ENCODE results near the gene XCR1. TPM values are rescaled to one million over a fixed set of nuclear protein-coding genes. Genes with fewer than 3 reads are reported as not detected.

XCR1 gene
- total and polyA plus RNA-seq, 2 donors (not counting 1 experiment from before 2014, with no cell fraction given) = 0.01 TPM; not detected in 1

DNA sequence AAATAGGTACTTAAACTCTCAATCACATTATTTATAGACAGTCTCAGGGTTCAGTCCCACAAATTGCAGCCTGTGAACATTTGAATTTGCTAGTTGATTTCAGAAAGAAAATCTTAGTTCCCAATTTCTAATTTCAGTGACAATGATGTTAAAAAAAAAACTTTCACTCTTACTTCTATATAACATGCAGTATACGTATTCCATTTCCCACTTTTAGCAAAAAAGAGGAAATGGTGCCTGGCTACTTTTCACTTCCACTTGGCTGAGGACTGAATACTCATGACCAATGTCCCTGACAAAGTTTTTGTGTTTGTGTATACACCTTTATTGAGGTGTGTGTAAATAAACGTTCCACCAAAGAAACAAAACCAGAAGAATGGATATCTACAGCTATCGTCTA lies 32.1 kb upstream of the XCR1 start:
- ATAC-seq (ENCODE audit: low read depth) (no peak), DNase-seq (peak; percentile 39)
- no CpG with 5 or more reads among the region's 3 CpGs for WGBS (ENCODE audit: insufficient coverage)
- no peak overlapping the region for H3K4me3 ChIP-seq (ENCODE audit: control extremely low read depth in 1 of 5, extremely low read depth in 1 of 5, insufficient read depth in 1 of 5, low read depth in 2 of 5, low read length in 4 of 5)
- TF ChIP-seq EZH2 (IDR thresholded peaks at IDR 0.05; ENCODE audit: borderline replicate concordance, insufficient read depth, low read depth, low read length, poor library complexity, severe bottlenecking) (no peak), CTCF (IDR thresholded peaks at IDR 0.05) (no peak)
- no peaks in the 10 kb centered on the region for H3K27me3 ChIP-seq (replicated peaks in 1 of 4; ENCODE audit: control extremely low read depth in 1 of 4, control insufficient read depth in 3 of 4, insufficient read depth in 4 of 4, low read length in 3 of 4)
- no peak overlapping the region for H3K9ac ChIP-seq (ENCODE audit: low read length)
- Mint-ChIP-seq H3K4me1 (peaks cover 14% of the 10 kb centered on the region), H3K27ac (no peak overlapping the region), H3K9me3 (ENCODE audit: insufficient read depth) (no peaks in the 10 kb centered on the region), H3K27me3 (no peaks in the 10 kb centered on the region), H3K4me3 (no peak overlapping the region)
- no peak overlapping the region for H3K27ac ChIP-seq (ENCODE audit: low read length in 2 of 2)
- H3K79me2 ChIP-seq (ENCODE audit: control insufficient read depth, insufficient read depth, low read length) = no peaks in the 10 kb centered on the region
- H3K4me2 ChIP-seq (replicated peaks; ENCODE audit: low read depth, low read length, poor library complexity, severe bottlenecking) = peak overlapping the region; percentile 26
- no peaks in the 10 kb centered on the region for H4K20me1 ChIP-seq (ENCODE audit: control insufficient read depth, insufficient read depth, low read length, poor library complexity, severe bottlenecking)
- H2AFZ ChIP-seq (ENCODE audit: insufficient read depth, low read depth, low read length, poor library complexity, severe bottlenecking) = no peak overlapping the region
- peaks cover 0 to 3% (median 0%) of the 10 kb centered on the region in 3 donors for H3K9me3 ChIP-seq (ENCODE audit: control extremely low read depth in 1 of 3, control insufficient read depth in 2 of 3, insufficient read depth in 1 of 3, low read length in 2 of 3)
- ChIA-PET CTCF (interaction anchor here (1.8 to 2.0 kb wide), 2 partner anchors 17 to 19 kb away, joined by 7 read pairs; no protein-coding TSS in a partner anchor), POLR2A (no interaction called here)
- intact Hi-C loops (cut with micrococcal nuclease) = no loop called here
- no peaks in the 10 kb centered on the region for H3K36me3 ChIP-seq (replicated peaks in 1 of 2; ENCODE audit: control extremely low read depth in 1 of 2, control insufficient read depth in 1 of 2, extremely low read depth in 1 of 2, insufficient read depth in 2 of 2, low read length in 1 of 2)
- H3K4me1 ChIP-seq (ENCODE audit: control insufficient read depth in 2 of 2, insufficient read depth in 2 of 2, low read length in 2 of 2) = peaks cover 15 to 16% of the 10 kb centered on the region in 2 donors

DNA sequence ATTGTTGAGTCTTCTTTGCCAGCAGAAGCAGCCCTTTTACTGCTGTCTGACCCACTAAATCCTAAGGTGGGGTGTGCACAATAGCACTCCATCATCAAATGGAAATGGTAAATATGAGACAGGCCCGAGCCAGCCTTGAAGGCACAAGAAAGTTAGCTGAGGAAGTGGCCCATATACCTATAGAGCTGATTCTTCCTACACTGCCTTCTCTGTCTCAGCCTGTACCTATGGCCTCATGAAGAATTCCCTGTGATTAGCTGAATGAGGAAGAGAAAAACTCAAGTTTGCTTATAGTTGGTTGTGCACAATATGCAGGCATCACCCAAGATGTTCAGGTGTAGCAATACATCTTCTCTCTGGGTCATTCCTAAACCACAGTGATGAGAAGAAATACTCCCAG lies 31.7 kb upstream of the XCR1 start:
- Mint-ChIP-seq H3K27ac (no peak overlapping the region), H3K4me3 (no peak overlapping the region), H3K27me3 (no peaks in the 10 kb centered on the region), H3K9me3 (ENCODE audit: insufficient read depth) (no peaks in the 10 kb centered on the region), H3K4me1 (peaks cover 14% of the 10 kb centered on the region)
- Histone ChIP-seq H3K9ac (ENCODE audit: low read length) (no peak overlapping the region), H3K4me3 (ENCODE audit: control extremely low read depth in 1 of 5, extremely low read depth in 1 of 5, insufficient read depth in 1 of 5, low read depth in 2 of 5, low read length in 4 of 5) (no peak overlapping the region), H3K4me1 (ENCODE audit: control insufficient read depth in 2 of 2, insufficient read depth in 2 of 2, low read length in 2 of 2) (peaks cover 15 to 16% of the 10 kb centered on the region in 2 donors), H4K20me1 (ENCODE audit: control insufficient read depth, insufficient read depth, low read length, poor library complexity, severe bottlenecking) (no peaks in the 10 kb centered on the region), H3K9me3 (ENCODE audit: control extremely low read depth in 1 of 3, control insufficient read depth in 2 of 3, insufficient read depth in 1 of 3, low read length in 2 of 3) (peaks cover 0 to 3% (median 0%) of the 10 kb centered on the region in 3 donors), H3K4me2 (replicated peaks; ENCODE audit: low read depth, low read length, poor library complexity, severe bottlenecking) (peak overlapping the region; percentile 26), H3K27ac (ENCODE audit: low read length in 2 of 2) (no peak overlapping the region), H2AFZ (ENCODE audit: insufficient read depth, low read depth, low read length, poor library complexity, severe bottlenecking) (no peak overlapping the region), H3K79me2 (ENCODE audit: control insufficient read depth, insufficient read depth, low read length) (no peaks in the 10 kb centered on the region), H3K36me3 (replicated peaks in 1 of 2; ENCODE audit: control extremely low read depth in 1 of 2, control insufficient read depth in 1 of 2, extremely low read depth in 1 of 2, insufficient read depth in 2 of 2, low read length in 1 of 2) (no peaks in the 10 kb centered on the region), H3K27me3 (replicated peaks in 1 of 4; ENCODE audit: control extremely low read depth in 1 of 4, control insufficient read depth in 3 of 4, insufficient read depth in 4 of 4, low read length in 3 of 4) (no peaks in the 10 kb centered on the region)
- DNase-seq = no peak
- intact Hi-C loops (cut with micrococcal nuclease) = no loop called here
- ChIA-PET POLR2A (no interaction called here), CTCF (interaction anchor here (0.9 to 2.0 kb wide), 3 partner anchors 17 to 120 kb away, joined by 3 to 7 read pairs (median 7); no protein-coding TSS in a partner anchor)
- no CpG with 5 or more reads among the region's 1 CpG for WGBS (ENCODE audit: insufficient coverage)
- TF ChIP-seq EZH2 (IDR thresholded peaks at IDR 0.05; ENCODE audit: borderline replicate concordance, insufficient read depth, low read depth, low read length, poor library complexity, severe bottlenecking) = no peak
- TF ChIP-seq CTCF (IDR thresholded peaks at IDR 0.05) = no peak
- ATAC-seq (ENCODE audit: low read depth) = no peak

Data from B cell (primary cell).